Activated T-helper 2 cell treated with anti-CD3 and anti-CD28 coated beads, Interferon-gamma antibody, Interleukin-2, Interleukin-4, amounts not matched to agents 10 μg/mL and 5 μg/mL and 100 μg/mL, durations not matched to agents 14 hours and 24 hours and 36 hours (primary cell): ENCODE measurements around the gene GTF2A1. TPM values are rescaled to one million over a fixed set of nuclear protein-coding genes. Genes with fewer than 3 reads are reported as not detected.

Experiments used
- DNase-seq: peaks from one replicate; pipeline ENCODE4 v3.0.0; 2021; ENCODE audit warnings: low spot score
- H3K27ac Mint-ChIP-seq: one replicate; pipeline ENCODE4 v1.8.0; 2021; ENCODE audit warnings: mixed read lengths
- H3K27me3 Mint-ChIP-seq: one replicate; pipeline ENCODE4 v1.8.0; 2021; ENCODE audit warnings: low read depth, mixed read lengths
- H3K36me3 Mint-ChIP-seq: one replicate; pipeline ENCODE4 v1.8.0; 2021; ENCODE audit warnings: low read depth, mixed read lengths
- H3K4me1 Mint-ChIP-seq: one replicate; pipeline ENCODE4 v1.8.0; 2021; ENCODE audit warnings: low read depth, mixed read lengths
- H3K4me3 Mint-ChIP-seq: one replicate; pipeline ENCODE4 v1.8.0; 2021; ENCODE audit warnings: low read depth, mild to moderate bottlenecking, moderate library complexity, mixed read lengths
- H3K9me3 Mint-ChIP-seq: one replicate; pipeline ENCODE4 v1.8.0; 2021; ENCODE audit warnings: mixed read lengths
- intact Hi-C: fragments of 100-400 bp; cut with micrococcal nuclease; formaldehyde crosslinking; loops from one replicate; pipeline ENCODE4 v1.15.1; 2023
- total RNA-seq: library from RNA; stranded (reverse); gene quantifications from 2 replicates; pipeline ENCODE4 v1.2.3, GENCODE V29; 2022

The GTF2A1 gene
- total RNA-seq, 1 donor from 2014 or later = 45.1 TPM

GRCh38 chr14:81141426-81141825 is 79.3 kb downstream of the GTF2A1 start:
- H3K4me1 Mint-ChIP-seq = peaks cover 5% of the 10 kb centered on the region
- H3K27me3 Mint-ChIP-seq = no peaks in the 10 kb centered on the region
- intact Hi-C loops = no loop called here
- H3K27ac Mint-ChIP-seq = no peak overlapping the region
- H3K4me3 Mint-ChIP-seq = no peak overlapping the region
- no peaks in the 10 kb centered on the region for H3K9me3 Mint-ChIP-seq
- DNase-seq = no peak
- no peaks in the 10 kb centered on the region for H3K36me3 Mint-ChIP-seq

GRCh38 chr14:81138429-81138828 is 82.3 kb downstream of the GTF2A1 start:
- no peak overlapping the region for H3K4me3 Mint-ChIP-seq
- DNase-seq = no peak
- no peaks in the 10 kb centered on the region for H3K27me3 Mint-ChIP-seq
- H3K9me3 Mint-ChIP-seq = no peaks in the 10 kb centered on the region
- H3K36me3 Mint-ChIP-seq = no peaks in the 10 kb centered on the region
- no peaks in the 10 kb centered on the region for H3K4me1 Mint-ChIP-seq
- intact Hi-C loops = no loop called here
- no peak overlapping the region for H3K27ac Mint-ChIP-seq

DNA sequence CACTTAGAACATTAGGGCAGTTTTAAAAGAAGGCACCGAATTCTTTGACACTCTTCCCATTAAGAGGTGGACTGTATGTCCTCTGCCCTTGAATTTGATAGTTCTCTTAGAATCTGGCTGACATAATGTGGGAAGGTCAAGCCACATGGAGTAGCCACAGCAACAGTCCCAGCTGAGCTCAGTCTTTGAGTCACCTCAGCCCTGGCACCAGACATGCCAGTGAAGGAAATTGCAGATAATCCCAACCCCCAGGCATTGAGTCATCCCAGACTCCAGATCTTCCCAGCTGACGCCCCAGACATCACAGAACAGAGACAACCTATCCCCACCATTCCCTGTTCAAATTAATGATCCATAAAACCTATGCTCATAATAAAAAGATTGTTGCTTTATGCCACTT is 83.4 kb downstream of the GTF2A1 start:
- no peak overlapping the region for H3K4me3 Mint-ChIP-seq
- no peaks in the 10 kb centered on the region for H3K4me1 Mint-ChIP-seq
- no peak for DNase-seq
- peaks cover 2% of the 10 kb centered on the region for H3K27me3 Mint-ChIP-seq
- no peaks in the 10 kb centered on the region for H3K36me3 Mint-ChIP-seq
- intact Hi-C loops = no loop called here
- no peaks in the 10 kb centered on the region for H3K9me3 Mint-ChIP-seq
- H3K27ac Mint-ChIP-seq = no peak overlapping the region

GRCh38 chr14:81133400-81133799 is 87.4 kb downstream of the GTF2A1 start:
- no peak for DNase-seq
- Mint-ChIP-seq H3K36me3 (no peaks in the 10 kb centered on the region), H3K27ac (no peak overlapping the region), H3K4me1 (no peaks in the 10 kb centered on the region), H3K4me3 (no peak overlapping the region), H3K27me3 (peaks cover 2% of the 10 kb centered on the region), H3K9me3 (no peaks in the 10 kb centered on the region)
- intact Hi-C loops = no loop called here

DNA sequence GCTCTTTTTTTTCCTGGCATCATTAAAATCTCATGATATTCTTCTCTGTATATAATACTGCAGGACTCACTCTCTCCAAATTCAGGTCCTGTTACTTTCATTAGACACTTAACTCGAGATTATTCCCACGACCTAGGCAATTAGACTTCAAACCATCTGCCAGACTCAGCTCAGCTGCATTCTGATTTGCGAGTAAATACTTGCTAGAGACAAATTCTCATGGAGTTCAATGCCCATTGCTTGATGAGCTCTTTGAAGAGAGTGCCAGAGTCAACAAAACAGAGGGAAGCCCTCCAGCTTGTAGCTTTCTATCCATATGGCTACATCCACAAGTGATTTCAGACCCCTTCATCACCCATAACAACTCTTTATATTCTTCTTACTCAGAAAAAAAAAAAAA is 88.3 kb downstream of the GTF2A1 start:
- peaks cover 3% of the 10 kb centered on the region for H3K27me3 Mint-ChIP-seq
- H3K27ac Mint-ChIP-seq = no peak overlapping the region
- intact Hi-C loops = no loop called here
- DNase-seq = no peak
- no peak overlapping the region for H3K4me3 Mint-ChIP-seq
- H3K36me3 Mint-ChIP-seq = no peaks in the 10 kb centered on the region
- no peaks in the 10 kb centered on the region for H3K4me1 Mint-ChIP-seq
- H3K9me3 Mint-ChIP-seq = no peaks in the 10 kb centered on the region

DNA sequence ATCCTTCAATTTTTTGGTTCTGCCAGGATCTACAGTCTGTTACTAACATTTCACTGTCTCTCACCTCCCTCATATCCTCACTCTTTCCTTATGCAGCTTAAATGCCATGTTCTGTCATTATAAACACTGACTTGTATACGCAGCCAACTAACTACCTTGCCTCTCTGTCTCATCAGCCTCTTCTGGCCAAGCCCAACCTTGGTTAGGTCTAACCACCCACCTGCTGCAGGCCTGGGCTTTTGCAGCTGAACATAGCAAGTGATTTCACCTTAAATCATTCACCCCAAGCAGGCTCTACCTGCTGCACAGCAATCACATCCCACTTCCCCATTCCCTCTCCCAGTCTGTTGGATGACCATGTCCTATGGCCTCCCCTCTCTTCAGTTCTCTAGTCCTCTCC is 91.5 kb downstream of the GTF2A1 start:
- Mint-ChIP-seq H3K4me3 (no peak overlapping the region), H3K9me3 (no peaks in the 10 kb centered on the region), H3K4me1 (no peaks in the 10 kb centered on the region), H3K27ac (no peak overlapping the region), H3K36me3 (no peaks in the 10 kb centered on the region), H3K27me3 (peaks cover 3% of the 10 kb centered on the region)
- intact Hi-C loops = no loop called here
- DNase-seq = no peak

GRCh38 chr14:81127785-81128184 is 93.0 kb downstream of the GTF2A1 start:
- intact Hi-C loops = no loop called here
- H3K4me3 Mint-ChIP-seq = no peak overlapping the region
- no peaks in the 10 kb centered on the region for H3K36me3 Mint-ChIP-seq
- DNase-seq = no peak
- H3K27ac Mint-ChIP-seq = no peak overlapping the region
- peaks cover 1% of the 10 kb centered on the region for H3K27me3 Mint-ChIP-seq
- H3K4me1 Mint-ChIP-seq = no peaks in the 10 kb centered on the region
- H3K9me3 Mint-ChIP-seq = no peaks in the 10 kb centered on the region

GRCh38 chr14:81125536-81125935 is 95.2 kb downstream of the GTF2A1 start:
- DNase-seq = no peak
- Mint-ChIP-seq H3K9me3 (peaks cover under 1% of the 10 kb centered on the region), H3K36me3 (no peaks in the 10 kb centered on the region), H3K27ac (no peak overlapping the region), H3K4me3 (no peak overlapping the region), H3K27me3 (peaks cover 1% of the 10 kb centered on the region), H3K4me1 (peaks cover 5% of the 10 kb centered on the region)
- intact Hi-C loops = no loop called here

Other genes starting within 250 kb of the GTF2A1 start
- not detected in 2 replicates for gene STON2, start 179.4 kb upstream of the GTF2A1 start, total RNA-seq